Astrocyte of the cerebellum (primary cell): ENCODE results near the gene BBOF1.
A peak's percentile ranks its signal among the peaks of the same experiment; 100 is the strongest.
"Not testable (repeated sequence)": the region's sequence is repeated elsewhere in the genome, so short reads cannot be mapped to it uniquely, and the experiment has no call there.

Experiments
- DNase-seq: peaks from one replicate; pipeline ENCODE4 v3.0.0-alpha.2; 2011; ENCODE audit warnings: low read depth
- H3K4me3 ChIP-seq: 2 replicates; pipeline ENCODE4 v1.5.1; 2011; ENCODE audit warnings: mild to moderate bottlenecking, low read depth, low read length, moderate library complexity
- CTCF ChIP-seq: IDR thresholded peaks from 2 replicates; pipeline ENCODE4 v1.5.1; 2012; ENCODE audit warnings: low read length, low read depth, moderate library complexity, mild to moderate bottlenecking; ENCODE audit errors: missing control alignments
- in situ Hi-C: cut with HindIII; loops from 2 replicates; pipeline ENCODE4 v1.10.0; 2017; ENCODE audit warnings: low sequenced_read_pairs

BBOF1 gene

GRCh38 chr14:74085047-74085637, 66.0 kb downstream of the BBOF1 start:
- H3K4me3 ChIP-seq: peak overlapping the region; percentile 74
- in situ Hi-C loops: no loop called here
- no peak for TF ChIP-seq CTCF
- DNase-seq: no peak

- H3K4me3 ChIP-seq: peak overlapping the region; percentile 74
- TF ChIP-seq CTCF: no peak
- no peak for DNase-seq
- in situ Hi-C loops: no loop called here
Observed at GRCh38 chr14:74085828-74086227, 66.7 kb downstream of the BBOF1 start.

GRCh38 chr14:74089251-74090020, 70.3 kb downstream of the BBOF1 start:
- in situ Hi-C loops: no loop called here
- DNase-seq: no peak

GRCh38 chr14:74105381-74105780, 86.2 kb downstream of the BBOF1 start:
- no peak overlapping the region for H3K4me3 ChIP-seq
- in situ Hi-C loops: loop anchor here (25.0 kb wide), 1 partner anchor 132 kb away; the partner anchor contains the start of gene VSX2
- no peak for TF ChIP-seq CTCF
- DNase-seq: no peak

More at GRCh38 chr14:74089251-74090020, 70.3 kb downstream of the BBOF1 start:
- TF ChIP-seq CTCF: no peak
- no peak overlapping the region for H3K4me3 ChIP-seq

GRCh38 chr14:74109369-74109768, 90.2 kb downstream of the BBOF1 start:
- no peak for DNase-seq
- in situ Hi-C loops: loop anchor here (25.0 kb wide), 1 partner anchor 128 kb away; the partner anchor contains the start of gene VSX2
- no peak for TF ChIP-seq CTCF
- H3K4me3 ChIP-seq: no peak overlapping the region

- not testable (repeated sequence) for H3K4me3 ChIP-seq
- peak; percentile 46 for TF ChIP-seq CTCF
- in situ Hi-C loops: loop anchor here (25.0 kb wide), 1 partner anchor 126 kb away; the partner anchor contains the start of gene VSX2
- peak; percentile 49 for DNase-seq
Observed at GRCh38 chr14:74111395-74112216, 92.5 kb downstream of the BBOF1 start.
